CD1c-positive myeloid dendritic cell (primary cell): ENCODE results near the gene FAM222A.

Experiments used
- DNase-seq: peaks from one replicate; pipeline ENCODE4 v3.0.0-alpha.2; 2016; ENCODE audit errors: extremely low spot score

FAM222A gene

GRCh38 chr12:109710747-109711595 lies 2.7 kb upstream of the FAM222A start:
- DNase-seq = no peak

DNA sequence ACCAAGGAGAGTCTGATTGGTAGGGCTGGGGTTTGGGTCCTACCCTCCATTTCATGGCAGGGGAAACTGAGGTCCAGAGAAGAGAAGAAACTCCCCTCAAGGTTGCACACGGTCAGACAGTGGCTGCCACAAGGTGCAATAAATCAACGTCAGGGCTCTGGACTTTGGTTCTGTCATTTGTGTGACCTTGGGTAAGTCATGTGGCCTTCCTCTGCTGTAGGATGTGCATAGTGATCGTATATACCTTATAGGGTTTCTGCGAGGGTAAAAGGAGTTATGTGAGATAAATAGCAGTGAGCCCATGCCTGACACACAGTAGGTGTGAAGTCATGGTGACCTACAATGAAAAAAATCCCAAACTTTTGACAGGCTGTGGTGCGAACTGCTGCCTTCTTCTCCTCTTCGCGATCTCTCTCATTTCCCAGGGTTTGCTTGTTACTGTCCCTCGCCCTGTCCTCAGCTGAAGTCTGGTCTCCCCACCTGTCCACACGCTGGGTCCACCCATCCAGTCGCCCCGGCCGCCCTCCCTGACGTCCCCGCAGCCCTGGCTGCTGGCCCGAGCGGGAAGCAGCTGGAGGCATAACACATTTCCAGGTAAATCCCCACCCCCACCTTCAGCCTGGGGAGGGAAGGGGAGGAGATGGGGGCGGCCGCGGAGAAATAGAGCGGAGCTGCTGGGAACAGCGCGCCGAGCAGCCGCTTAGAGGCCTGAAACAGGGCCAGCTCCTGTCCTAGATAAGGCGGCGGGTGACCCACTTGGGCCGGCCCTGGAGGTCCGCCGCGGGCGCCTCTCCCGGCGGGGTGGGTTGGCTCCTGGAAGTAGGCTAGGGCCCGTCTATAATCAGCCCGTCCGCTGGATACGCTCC lies 1.8 kb upstream of the FAM222A start:
- no peak for DNase-seq

GRCh38 chr12:109714141-109714912 lies 702 bp downstream of the FAM222A start:
- DNase-seq = peak; percentile 55

DNA sequence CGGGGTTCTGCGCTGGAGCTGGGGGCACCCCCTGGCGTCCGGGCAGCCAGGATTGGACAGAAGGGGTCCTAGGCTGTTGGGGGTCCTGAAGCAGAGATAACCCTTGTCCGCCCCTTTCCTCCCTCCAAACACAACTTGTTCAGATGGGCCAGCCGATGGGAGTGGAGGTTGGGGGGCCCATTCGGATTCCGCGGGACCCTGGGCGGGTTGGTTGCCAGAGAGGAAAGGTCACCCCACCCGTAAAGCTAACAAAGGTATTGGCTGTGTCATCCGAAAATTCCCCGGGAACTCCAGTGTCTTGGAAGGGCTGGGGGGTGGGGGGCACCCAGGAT lies 1.3 kb downstream of the FAM222A start:
- DNase-seq = no peak

DNA sequence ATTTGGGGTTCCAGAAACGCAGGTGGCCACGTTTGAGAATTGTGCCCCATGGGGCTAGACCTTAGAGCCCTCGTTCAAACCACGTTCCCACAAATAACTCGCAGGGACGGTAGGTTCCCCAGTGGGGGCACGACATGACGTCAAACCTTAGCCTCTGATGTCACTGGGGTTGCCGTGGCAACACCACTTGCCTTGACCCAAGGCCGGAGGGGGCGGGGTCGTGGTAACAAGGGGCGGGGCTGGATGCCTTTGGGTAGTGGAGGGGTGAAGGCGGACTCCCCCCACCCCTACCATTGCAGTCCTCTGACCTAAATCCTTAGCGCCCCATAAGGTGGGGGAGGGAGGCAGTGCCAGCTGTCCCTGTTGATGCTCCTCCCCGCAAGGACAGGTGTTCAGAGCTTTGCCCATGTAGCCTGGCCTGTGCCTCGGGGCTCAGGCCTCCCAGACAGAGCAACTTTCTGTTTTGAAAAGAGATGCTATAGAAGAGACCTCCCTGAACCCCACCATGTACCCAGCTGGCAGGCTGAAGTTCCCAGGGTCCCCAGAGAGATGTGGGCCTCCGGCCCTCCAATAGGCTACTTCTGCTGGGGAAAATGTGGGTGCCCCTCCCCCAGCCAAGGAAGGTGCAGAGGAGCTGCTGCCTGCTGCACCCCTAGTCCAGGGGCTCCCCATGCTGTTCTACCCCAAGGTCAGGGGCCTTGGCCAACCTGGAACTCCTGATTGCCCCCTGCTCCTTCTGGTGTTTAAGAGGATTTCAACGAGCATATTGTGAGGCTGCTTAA lies 1.9 kb downstream of the FAM222A start:
- no peak for DNase-seq

DNA sequence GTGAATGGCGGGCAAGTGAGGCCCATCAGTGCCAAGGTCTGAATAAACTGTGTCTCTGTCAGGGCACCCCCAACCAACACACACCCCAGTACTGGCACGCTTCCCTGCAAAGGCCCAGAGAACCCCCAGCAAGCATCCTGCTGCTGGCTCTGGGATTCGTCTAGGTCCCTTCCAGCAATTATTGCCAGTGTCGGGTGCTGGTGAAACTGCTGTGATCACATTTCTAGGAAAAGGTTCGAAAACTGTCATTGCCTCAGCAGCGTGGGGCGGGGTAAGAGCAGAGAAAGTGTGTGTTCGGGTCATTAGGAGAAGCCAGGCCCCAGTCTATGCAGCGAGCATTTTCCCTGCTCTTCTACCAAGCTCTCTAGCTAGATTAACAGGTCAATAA lies 2.5 kb downstream of the FAM222A start:
- DNase-seq = no peak

GRCh38 chr12:109716512-109717389 lies 3.1 kb downstream of the FAM222A start:
- no peak for DNase-seq

GRCh38 chr12:109717390-109718357 lies 4.0 kb downstream of the FAM222A start:
- no peak for DNase-seq

DNA sequence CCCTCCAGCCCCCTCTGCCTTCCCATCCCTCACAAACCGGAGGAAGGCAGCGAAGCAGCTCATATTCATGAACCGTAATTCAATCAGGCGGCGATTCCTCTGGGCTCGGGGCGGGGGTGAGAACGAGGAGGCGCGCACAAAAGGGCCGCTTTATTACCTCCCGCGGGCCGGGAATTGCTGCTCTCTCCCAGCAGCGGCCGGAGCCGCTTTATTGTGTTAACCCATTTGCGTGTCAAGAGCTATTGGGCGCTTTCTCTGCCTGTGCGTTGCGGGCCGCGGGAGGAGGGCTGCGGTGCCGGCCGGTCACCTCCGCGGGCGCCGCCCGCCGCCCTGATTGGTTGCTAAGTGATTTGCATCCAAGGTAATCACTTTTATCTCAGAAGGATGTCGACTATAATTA lies 4.8 kb downstream of the FAM222A start:
- no peak for DNase-seq

DNA sequence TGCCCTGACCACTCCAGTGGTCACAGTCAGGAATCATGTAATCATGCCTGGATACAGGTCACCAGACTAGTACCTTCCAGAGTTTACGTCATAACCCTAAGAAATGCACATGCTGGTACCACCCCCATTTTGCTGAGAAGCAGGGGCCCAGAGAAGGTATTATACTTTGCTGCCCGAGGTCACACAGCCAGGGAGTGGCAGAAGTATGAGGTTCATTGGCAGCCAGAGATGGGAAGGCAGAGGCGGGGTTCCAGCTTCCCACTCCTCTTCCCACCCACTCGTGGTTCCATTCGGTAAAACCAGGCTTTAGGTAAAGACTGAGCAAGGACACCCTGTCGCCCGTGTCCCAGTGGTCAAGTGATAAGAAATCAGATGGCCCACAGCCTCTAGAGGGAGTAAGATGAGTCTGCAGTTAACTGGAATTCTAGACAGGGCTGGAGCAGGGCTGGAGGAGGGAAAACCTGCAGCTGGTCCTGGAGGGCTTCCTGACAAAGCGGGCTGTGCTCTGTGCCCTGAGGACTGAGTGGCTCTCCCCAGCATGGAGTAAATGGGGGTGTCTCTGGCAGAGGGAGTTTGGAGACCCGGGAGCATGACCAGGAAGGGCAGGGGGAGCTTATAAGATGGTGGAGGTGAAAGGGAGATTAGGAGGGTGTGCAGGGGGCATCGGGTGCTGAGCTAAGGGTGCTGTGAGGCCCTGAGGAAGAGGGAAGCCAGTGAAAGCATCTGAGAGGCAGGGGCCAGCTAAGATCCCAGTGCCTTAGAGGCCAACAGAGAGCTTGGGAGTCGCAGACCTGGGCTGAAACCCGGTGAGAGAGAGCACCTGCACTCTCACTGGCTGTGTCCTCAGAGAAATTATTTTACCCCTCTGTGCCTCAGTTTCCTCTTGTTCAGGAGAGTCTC lies 5.7 kb downstream of the FAM222A start:
- no peak for DNase-seq

DNA sequence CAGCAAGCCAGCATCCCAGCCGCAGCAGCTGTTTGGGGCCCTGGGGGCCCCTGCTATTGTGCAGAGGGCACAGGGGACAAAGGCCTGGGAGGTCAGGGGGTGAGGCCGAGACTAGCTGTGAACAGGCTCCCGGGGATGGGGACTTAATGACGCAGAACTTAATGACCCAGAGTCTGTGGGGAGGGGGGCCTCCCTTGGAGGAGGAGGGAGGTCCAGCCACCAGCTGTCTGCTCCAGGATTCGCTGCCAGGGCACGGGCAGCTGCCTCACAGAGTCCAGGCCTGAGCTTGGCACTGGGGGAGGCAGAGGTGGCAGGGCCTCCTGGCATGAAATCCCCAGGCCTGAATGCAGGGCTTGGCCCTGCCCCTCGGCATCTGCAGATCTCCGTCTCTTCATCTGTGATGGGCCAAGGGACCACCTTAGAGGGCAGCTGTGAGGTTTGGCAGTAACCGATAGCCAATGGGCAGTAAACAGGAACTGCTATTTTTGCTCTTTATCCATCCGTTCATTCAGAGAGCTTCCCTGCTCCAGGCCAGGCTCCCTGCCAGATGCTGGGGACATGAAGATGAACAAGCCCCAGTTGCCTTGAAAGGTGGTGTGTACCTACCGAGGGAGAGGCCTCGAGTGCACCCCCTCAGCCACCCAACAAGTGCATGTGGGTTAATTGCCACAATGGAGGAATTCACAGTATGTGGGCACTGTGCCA lies 6.7 kb downstream of the FAM222A start:
- DNase-seq = no peak

DNA sequence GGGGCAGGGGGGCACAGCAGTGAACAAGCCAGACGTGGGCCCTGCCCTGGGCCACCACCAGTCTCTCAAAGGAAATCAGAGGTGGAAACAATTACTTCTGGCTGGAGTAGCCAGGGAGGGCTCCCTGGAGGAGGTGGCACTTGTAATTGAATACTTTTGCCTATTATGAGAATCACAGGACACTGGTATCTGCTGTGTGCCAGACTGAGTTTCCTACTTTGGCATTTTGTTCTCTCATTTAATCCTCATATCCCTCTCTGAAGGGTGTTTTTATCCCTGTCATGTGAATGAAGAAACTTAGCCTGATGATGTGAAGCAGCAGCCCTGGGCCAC lies 7.2 kb downstream of the FAM222A start:
- DNase-seq = no peak

- DNase-seq = no peak
Measured at GRCh38 chr12:109721276-109721675, 7.7 kb downstream of the FAM222A start.

- no peak for DNase-seq
Measured at GRCh38 chr12:109722022-109722720, 8.5 kb downstream of the FAM222A start.

DNA sequence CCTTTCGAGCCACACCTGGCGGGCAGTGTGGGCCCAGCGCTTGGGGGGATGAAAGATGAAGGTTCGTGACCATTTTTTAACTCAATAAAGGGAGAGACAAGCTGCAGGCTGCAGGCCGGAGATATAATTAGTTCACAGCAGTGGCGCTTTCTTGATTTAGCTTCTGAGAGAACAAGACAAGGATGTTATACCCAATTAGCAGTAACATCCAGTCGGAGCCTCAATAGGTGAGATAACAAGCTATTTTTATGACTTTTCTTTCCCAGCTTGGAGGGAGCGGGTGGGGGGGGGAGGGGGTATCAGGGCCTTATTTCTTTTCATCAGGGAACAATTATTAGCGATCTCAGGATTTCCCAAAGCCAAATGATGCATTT lies 9.1 kb downstream of the FAM222A start:
- no peak for DNase-seq

- DNase-seq = no peak
Measured at GRCh38 chr12:109723311-109723881, 9.8 kb downstream of the FAM222A start.
